Activated CD4-positive, alpha-beta T cell treated with anti-CD3 and anti-CD28 coated beads, Interleukin-2, amount 50 U/mL, for 24 hours (primary cell): ENCODE data around the gene MMP12.

Experiments used
- DNase-seq, 2 donors: peaks; one replicate each; pipeline ENCODE4 v3.0.0-alpha.2; 2020; ENCODE audit warnings: low read depth in 1 of 2, low spot score in 1 of 2

MMP12 gene

GRCh38 chr11:102850973-102851745, 23.6 kb downstream of the MMP12 start:
- no peak for DNase-seq

GRCh38 chr11:102849311-102849710, 25.5 kb downstream of the MMP12 start:
- no peak for DNase-seq

- no peak for DNase-seq
These were observed 28.5 kb downstream of the MMP12 start for GRCh38 chr11:102846292-102846691.

- no peak for DNase-seq
These were observed 31.3 kb downstream of the MMP12 start, which contains the start of gene MMP3 for GRCh38 chr11:102843489-102843888. Gene MMP3, minus strand, starts transcription at chr11:102843609. Its CDS starts 63 bp downstream, at chr11:102843546.

GRCh38 chr11:102842930-102843329, 31.9 kb downstream of the MMP12 start:
- no peak for DNase-seq

- DNase-seq, result no peak
These were observed 34.8 kb downstream of the MMP12 start for GRCh38 chr11:102840018-102840417.

GRCh38 chr11:102837646-102838045, 37.1 kb downstream of the MMP12 start:
- DNase-seq, result no peak

GRCh38 chr11:102837156-102837555, 37.6 kb downstream of the MMP12 start:
- no peak for DNase-seq

GRCh38 chr11:102836290-102836875, 38.4 kb downstream of the MMP12 start:
- DNase-seq, result no peak

- no peak for DNase-seq
These were observed 41.1 kb downstream of the MMP12 start for GRCh38 chr11:102833731-102834130.

GRCh38 chr11:102832612-102833011, 42.2 kb downstream of the MMP12 start:
- DNase-seq, result no peak

- DNase-seq, result no peak
These were observed 43.0 kb downstream of the MMP12 start for GRCh38 chr11:102831489-102832440.

- DNase-seq, result no peak
These were observed 43.7 kb downstream of the MMP12 start for GRCh38 chr11:102831128-102831488.

- DNase-seq, result no peak
These were observed 44.6 kb downstream of the MMP12 start for GRCh38 chr11:102830001-102830727.

- DNase-seq, result no peak
These were observed 45.3 kb downstream of the MMP12 start for GRCh38 chr11:102829316-102830000.

- no peak for DNase-seq
These were observed 50.2 kb downstream of the MMP12 start for GRCh38 chr11:102824556-102824955.

GRCh38 chr11:102819491-102819890, 55.3 kb downstream of the MMP12 start:
- DNase-seq, result no peak

GRCh38 chr11:102813484-102813883, 61.3 kb downstream of the MMP12 start:
- DNase-seq, result no peak
